Body of pancreas (tissue), 4 donors: ENCODE data around the gene CCDC107. TPM values are rescaled to one million over a fixed set of nuclear protein-coding genes. Genes with fewer than 3 reads are reported as not detected.
"Not testable (repeated sequence)": the region's sequence is repeated elsewhere in the genome, so short reads cannot be mapped to it uniquely, and the experiment has no call there.

Experiments used
- ATAC-seq: fragments of 150-250 bp; one replicate; pipeline ENCODE4 v1.9.1; 2016
- DNase-seq, 4 donors: peaks; one replicate each; pipeline ENCODE4 v3.0.0-alpha.2; 2019
- H3K27ac ChIP-seq, 4 donors: fragments of 200-600 bp; sonication (generic); 1 replicate in 3 of 4; 2 replicates in 1 of 4; pipeline versions ENCODE4 v1.5.1 to v1.6.1; 2016 to 2019; ENCODE audit warnings: mild to moderate bottlenecking in 1 of 4, mixed read lengths in 1 of 4, moderate library complexity in 1 of 4
- H3K27me3 ChIP-seq, 2 donors: fragments of 200-600 bp; sonication (generic); one replicate each; pipeline ENCODE4 v1.6.0; 2016; ENCODE audit warnings: mild to moderate bottlenecking in 1 of 2
- H3K36me3 ChIP-seq, 2 donors: fragments of 200-600 bp; sonication (generic); replicated peaks in 1 of 2; 2 replicates each; pipeline ENCODE4 v1.5.1; 2016; ENCODE audit warnings: low read depth in 2 of 2; ENCODE audit not compliant: insufficient read depth in 1 of 2
- H3K4me1 ChIP-seq: fragments of 200-600 bp; sonication (generic); one replicate; pipeline ENCODE4 v1.6.0; 2016
- H3K4me3 ChIP-seq, 2 donors: fragments of 200-600 bp; sonication (generic); 1 replicate in 1 of 2; 2 replicates in 1 of 2; pipeline ENCODE4 v1.5.1; 2016 to 2019
- H3K9me3 ChIP-seq, 3 donors: fragments of 200-600 bp; sonication (generic); 1 replicate in 2 of 3; 2 replicates in 1 of 3; pipeline ENCODE4 v1.5.1; 2016
- CTCF ChIP-seq, 7 experiments: fragments of 450-650 bp in 4 of 7; fragments of 200-600 bp in 3 of 7; sonication (generic) in 3 of 7; IDR thresholded peaks; one replicate each; pipeline ENCODE4 v1.5.1; 2016 to 2019; ENCODE audit warnings: antibody characterized with exemption in 7 of 7
- POLR2A ChIP-seq, 3 donors: fragments of 450-650 bp; IDR thresholded peaks; one replicate each; pipeline ENCODE4 v1.6.1; 2016; ENCODE audit warnings: antibody characterized with exemption in 3 of 3, mild to moderate bottlenecking in 2 of 3
- WGBS, 2 donors: methylation state at CpG; one replicate each; pipeline ENCODE4 v1.1.5; 2017; 5-methylcytosine and 5-hydroxymethylcytosine counted together
- intact Hi-C: fragments of 100-400 bp; cut with DNase I; formaldehyde crosslinking; loops from one replicate; pipeline ENCODE4 v1.15.1; 2023
- total RNA-seq, 2 donors: library from RNA; depleted of rRNA; stranded (reverse); fragments of >200 nt; gene quantifications; one replicate each; pipeline ENCODE4 v1.1.0, GENCODE V29; 2016

Gene CCDC107
- 10 to 100 TPM; 15.8 to 42.2 TPM for total RNA-seq

- Histone ChIP-seq H3K27ac (peak within 1 kb of the TSS; percentile 90 to 99 (median 96)), H3K4me1 (peaks cover 37% of the 10 kb centered on the region), H3K4me3 (peak within 1 kb of the TSS; percentile 44 to 73), H3K27me3 (no peaks in the 10 kb centered on the region), H3K36me3 (no peaks in the 10 kb centered on the region), H3K9me3 (no peaks in the 10 kb centered on the region)
- WGBS, 2 donors, result 0% methylated on average over 9 to 67 of the region's 67 CpGs
- intact Hi-C loops, result no loop called here
- TF ChIP-seq POLR2A (IDR thresholded peaks at IDR 0.05) (peak; percentile 69 to 88 (median 82)), CTCF (IDR thresholded peaks at IDR 0.05) (peak; percentile 49 to 83 (median 71))
- ATAC-seq (peak; percentile 82), DNase-seq (peak; percentile 84 to 90 (median 87))
Observed at GRCh38 chr9:35658137-35658967, at the start of gene CCDC107. CCDC107 (plus strand) TSS chr9:35658292; CDS start chr9:35658380, 88 bp downstream.

- Histone ChIP-seq H3K27me3 (no peaks in the 10 kb centered on the region), H3K27ac (no peak overlapping the region), H3K4me3 (no peak overlapping the region), H3K36me3 (peaks cover 0 to 2% of the 10 kb centered on the region in 2 donors), H3K4me1 (peaks cover 14% of the 10 kb centered on the region), H3K9me3 (no peaks in the 10 kb centered on the region)
- ATAC-seq (no peak), DNase-seq (no peak)
- 87 to 91% methylated on average over 13 to 30 of the region's 31 CpGs for WGBS, 2 donors
- no peak for TF ChIP-seq CTCF (IDR thresholded peaks at IDR 0.05)
- TF ChIP-seq POLR2A (IDR thresholded peaks at IDR 0.05), result no peak
- intact Hi-C loops, result no loop called here
Observed at GRCh38 chr9:35609001-35609819, 48.9 kb upstream of the CCDC107 start.

- peaks cover 0 to 2% of the 10 kb centered on the region in 2 donors for H3K36me3 ChIP-seq
- no peaks in the 10 kb centered on the region for H3K27me3 ChIP-seq
- DNase-seq (peak in 1 of 4 donors; percentile 20), ATAC-seq (no peak)
- TF ChIP-seq POLR2A (IDR thresholded peaks at IDR 0.05), result no peak
- no peak for TF ChIP-seq CTCF (IDR thresholded peaks at IDR 0.05)
- peaks cover 14% of the 10 kb centered on the region for H3K4me1 ChIP-seq
- no peaks in the 10 kb centered on the region for H3K9me3 ChIP-seq
- H3K27ac ChIP-seq, result no peak overlapping the region
- H3K4me3 ChIP-seq, result no peak overlapping the region
- WGBS, 2 donors, result 87 to 90% methylated on average over 10 to 13 of the region's 13 CpGs
- intact Hi-C loops, result no loop called here
Observed at GRCh38 chr9:35609820-35610163, 48.3 kb upstream of the CCDC107 start.

- Histone ChIP-seq H3K36me3 (peaks cover 0 to 2% of the 10 kb centered on the region in 2 donors), H3K9me3 (no peaks in the 10 kb centered on the region), H3K27ac (no peak overlapping the region), H3K27me3 (no peaks in the 10 kb centered on the region), H3K4me3 (no peak overlapping the region), H3K4me1 (peaks cover 8% of the 10 kb centered on the region)
- ATAC-seq (peak; percentile 70), DNase-seq (peak; percentile 48 to 59 (median 52))
- TF ChIP-seq CTCF (IDR thresholded peaks at IDR 0.05), result peak; percentile 23 to 58 (median 49)
- TF ChIP-seq POLR2A (IDR thresholded peaks at IDR 0.05), result peak in 1 of 3 donors; percentile 3
- intact Hi-C loops, result no loop called here
- 16 to 22% methylated on average over 8 of the region's 8 CpGs for WGBS, 2 donors
Observed at GRCh38 chr9:35611230-35611797, 46.8 kb upstream of the CCDC107 start.

- intact Hi-C loops, H3K27me3 ChIP-seq, H3K27ac ChIP-seq, DNase-seq, ATAC-seq, H3K36me3 ChIP-seq, H3K4me3 ChIP-seq, H3K9me3 ChIP-seq, H3K4me1 ChIP-seq: not testable (repeated sequence)
- 80 to 97% methylated on average over 4 of the region's 4 CpGs for WGBS, 2 donors
Observed at GRCh38 chr9:35612066-35612465, 46.0 kb upstream of the CCDC107 start.
